GM23338 (cell line): ENCODE data around the gene CALML5. TPM values are rescaled to one million over a fixed set of nuclear protein-coding genes. Genes with fewer than 3 reads are reported as not detected.

Experiments
- ATAC-seq: fragments of 200-7000 bp; cut with Tn5 transposase; 3 replicates; pipeline ENCODE4 v1.9.1; 2020
- DNase-seq: peaks from one replicate; pipeline ENCODE4 v3.0.0-alpha.2; 2015; ENCODE audit warnings: low spot score
- H2AFZ ChIP-seq: fragments of 200-600 bp; sonication (generic); 2 replicates; pipeline ENCODE4 v1.8.0; 2016; ENCODE audit warnings: antibody characterized with exemption, mild to moderate bottlenecking, moderate library complexity
- H3F3A ChIP-seq: fragments of 200-600 bp; sonication (generic); replicated peaks from 2 replicates; pipeline ENCODE4 v1.8.0; 2017; ENCODE audit warnings: antibody characterized with exemption, mixed run types, low read depth
- H3K27ac ChIP-seq: fragments of 200-600 bp; sonication (generic); 2 replicates; pipeline ENCODE4 v1.6.1; 2016; ENCODE audit warnings: low read depth
- H3K27me3 ChIP-seq: fragments of 200-600 bp; sonication (generic); 2 replicates; pipeline ENCODE4 v1.8.0; 2016; ENCODE audit warnings: mild to moderate bottlenecking, mixed run types, moderate library complexity; ENCODE audit not compliant: insufficient read depth
- H3K36me3 ChIP-seq: fragments of 200-600 bp; sonication (generic); 2 replicates; pipeline ENCODE4 v1.8.0; 2016; ENCODE audit warnings: mild to moderate bottlenecking; ENCODE audit not compliant: insufficient read depth
- H3K4me1 ChIP-seq: fragments of 200-600 bp; sonication (generic); 2 replicates; pipeline ENCODE4 v1.8.0; 2016; ENCODE audit warnings: mild to moderate bottlenecking, moderate library complexity; ENCODE audit not compliant: insufficient read depth
- H3K4me2 ChIP-seq: fragments of 200-600 bp; sonication (generic); 2 replicates; pipeline ENCODE4 v1.7.1; 2017; ENCODE audit warnings: mixed run types
- H3K4me3 ChIP-seq: fragments of 200-600 bp; sonication (generic); 2 replicates; pipeline ENCODE4 v1.6.1; 2016; ENCODE audit warnings: mixed run types
- H3K79me2 ChIP-seq: fragments of 200-600 bp; sonication (generic); replicated peaks from 2 replicates; pipeline ENCODE4 v1.8.0; 2017; ENCODE audit warnings: mild to moderate bottlenecking; ENCODE audit not compliant: insufficient read depth
- H3K9me2 ChIP-seq: fragments of 200-600 bp; sonication (generic); 2 replicates; pipeline ENCODE4 v1.8.0; 2017; ENCODE audit not compliant: insufficient read depth
- H4K20me1 ChIP-seq: fragments of 200-600 bp; sonication (generic); replicated peaks from 2 replicates; pipeline ENCODE4 v1.8.0; 2017; ENCODE audit warnings: mild to moderate bottlenecking; ENCODE audit not compliant: insufficient read depth
- H3K27ac Mint-ChIP-seq: 2 replicates; pipeline ENCODE4 v1.8.0; 2020; ENCODE audit warnings: inconsistent platforms, mild to moderate bottlenecking, moderate library complexity, mixed read lengths
- H3K27me3 Mint-ChIP-seq: 3 replicates; pipeline ENCODE4 v1.8.0; 2022; ENCODE audit warnings: low read depth, mild to moderate bottlenecking, moderate library complexity, mixed read lengths, inconsistent platforms; ENCODE audit not compliant: insufficient read depth, poor library complexity
- H3K36me3 Mint-ChIP-seq: 3 replicates; pipeline ENCODE4 v1.8.0; 2021; ENCODE audit warnings: low read depth, mild to moderate bottlenecking, inconsistent platforms, moderate library complexity, mixed read lengths
- H3K4me1 Mint-ChIP-seq: 3 replicates; pipeline ENCODE4 v1.8.0; 2020; ENCODE audit warnings: mild to moderate bottlenecking, inconsistent platforms, mixed read lengths
- H3K4me3 Mint-ChIP-seq: 3 replicates; pipeline ENCODE4 v1.8.0; 2021; ENCODE audit warnings: moderate library complexity, mild to moderate bottlenecking, inconsistent platforms, mixed read lengths
- H3K9me3 Mint-ChIP-seq: 3 replicates; pipeline ENCODE4 v1.8.0; 2020; ENCODE audit warnings: moderate library complexity, mild to moderate bottlenecking, inconsistent platforms, mixed read lengths
- CREB1 ChIP-seq: fragments of 250-450 bp; sonication (Bioruptor Pico); IDR thresholded peaks from 2 replicates; pipeline ENCODE4 v1.5.0; 2020; ENCODE audit warnings: low read depth, mild to moderate bottlenecking, moderate library complexity
- EZH2 ChIP-seq: fragments of 200-600 bp; sonication (generic); IDR thresholded peaks from one replicate; pipeline ENCODE4 v1.8.0; 2017; ENCODE audit warnings: antibody characterized with exemption, mild to moderate bottlenecking, low read depth; ENCODE audit not compliant: unreplicated experiment
- REST ChIP-seq: IDR thresholded peaks from one replicate; pipeline ENCODE4 v1.6.1; 2018; ENCODE audit warnings: antibody characterized with exemption; ENCODE audit not compliant: unreplicated experiment
- STAT1 ChIP-seq: IDR thresholded peaks from one replicate; pipeline ENCODE4 v1.6.1; 2016; ENCODE audit warnings: antibody characterized with exemption; ENCODE audit not compliant: unreplicated experiment
- ZNF114 ChIP-seq: fragments of 250-450 bp; sonication (Bioruptor Pico); IDR thresholded peaks from 2 replicates; pipeline ENCODE4 v1.5.0; 2020; ENCODE audit warnings: mild to moderate bottlenecking, moderate library complexity
- ZNF331 ChIP-seq: fragments of 250-450 bp; sonication (Bioruptor Pico); IDR thresholded peaks from 2 replicates; pipeline ENCODE4 v1.5.0; 2020; ENCODE audit warnings: low read depth, mild to moderate bottlenecking, moderate library complexity
- polyA plus RNA-seq: library from polyadenylated mRNA; unstranded; fragments of >200 nt; fragmentation: Nextera tagmentation; extraction: Ambion mirVana; gene quantifications from 2 replicates; pipeline ENCODE4 v1.2.1, GENCODE V29; 2016
- total RNA-seq: library from RNA; depleted of rRNA; stranded (reverse); fragments of >200 nt; shearing (Covaris generic); gene quantifications from 2 replicates; pipeline ENCODE4 v1.2.3, GENCODE V29; 2014
- TF ChIP-seq, protein P1 (sequence below): IDR thresholded peaks from 2 replicates; pipeline ENCODE4 v1.6.1; 2016; ENCODE audit warnings: antibody characterized with exemption
- TF ChIP-seq, protein P2 (sequence below): fragments of 250-450 bp; sonication (Bioruptor Pico); IDR thresholded peaks from 2 replicates; pipeline ENCODE4 v1.5.0; 2020; ENCODE audit warnings: mild to moderate bottlenecking, moderate library complexity

CALML5 gene
- total and polyA plus RNA-seq, 2 experiments from 2014 or later = 0.40 TPM; not detected in 1

DNA sequence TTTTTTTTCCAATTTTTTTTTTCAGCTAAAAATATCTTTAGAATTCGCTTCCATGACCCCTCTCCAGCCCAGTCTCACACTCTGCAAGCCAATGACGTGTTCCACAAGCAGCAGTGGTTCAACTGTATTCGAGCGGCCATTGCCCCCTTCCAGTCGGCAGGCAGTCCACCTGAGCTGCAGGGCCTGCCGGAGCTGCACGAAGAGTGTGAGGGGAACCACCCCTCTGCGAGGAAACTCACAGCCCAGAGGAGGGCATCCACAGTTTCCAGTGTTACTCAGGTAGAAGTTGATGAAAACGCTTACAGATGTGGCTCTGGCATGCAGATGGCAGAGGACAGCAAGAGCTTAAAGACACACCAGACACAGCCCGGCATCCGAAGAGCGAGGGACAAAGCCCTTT is 42.8 kb downstream of the CALML5 start:
- Histone ChIP-seq H3K4me2 (no peak overlapping the region), H3K27ac (no peak overlapping the region), H2AFZ (no peak overlapping the region), H3F3A (no peaks in the 10 kb centered on the region), H3K4me1 (no peaks in the 10 kb centered on the region; the same call in 1 of the 2 replicates), H3K36me3 (peaks cover 65% of the 10 kb centered on the region), H3K79me2 (peaks cover 5% of the 10 kb centered on the region), H4K20me1 (no peaks in the 10 kb centered on the region), H3K9me2 (no peaks in the 10 kb centered on the region), H3K4me3 (no peak overlapping the region), H3K27me3 (no peaks in the 10 kb centered on the region)
- Mint-ChIP-seq H3K4me3 (no peak overlapping the region), H3K36me3 (peaks cover 92% of the 10 kb centered on the region), H3K9me3 (no peaks in the 10 kb centered on the region), H3K27me3 (no peaks in the 10 kb centered on the region), H3K27ac (no peak overlapping the region), H3K4me1 (peaks cover 1% of the 10 kb centered on the region; the same call in 1 of the 3 replicates)
- TF ChIP-seq CREB1 (CRISPR knock-in tag) = no peak
- no peak for TF ChIP-seq EZH2
- TF ChIP-seq, protein P1, sequence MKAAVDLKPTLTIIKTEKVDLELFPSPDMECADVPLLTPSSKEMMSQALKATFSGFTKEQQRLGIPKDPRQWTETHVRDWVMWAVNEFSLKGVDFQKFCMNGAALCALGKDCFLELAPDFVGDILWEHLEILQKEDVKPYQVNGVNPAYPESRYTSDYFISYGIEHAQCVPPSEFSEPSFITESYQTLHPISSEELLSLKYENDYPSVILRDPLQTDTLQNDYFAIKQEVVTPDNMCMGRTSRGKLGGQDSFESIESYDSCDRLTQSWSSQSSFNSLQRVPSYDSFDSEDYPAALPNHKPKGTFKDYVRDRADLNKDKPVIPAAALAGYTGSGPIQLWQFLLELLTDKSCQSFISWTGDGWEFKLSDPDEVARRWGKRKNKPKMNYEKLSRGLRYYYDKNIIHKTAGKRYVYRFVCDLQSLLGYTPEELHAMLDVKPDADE = no peak
- no peak for TF ChIP-seq REST
- no peak for TF ChIP-seq ZNF331 (CRISPR knock-in tag)
- no peak for TF ChIP-seq STAT1
- TF ChIP-seq ZNF114 (CRISPR knock-in tag) = no peak
- DNase-seq (no peak), ATAC-seq (no peak)

DNA sequence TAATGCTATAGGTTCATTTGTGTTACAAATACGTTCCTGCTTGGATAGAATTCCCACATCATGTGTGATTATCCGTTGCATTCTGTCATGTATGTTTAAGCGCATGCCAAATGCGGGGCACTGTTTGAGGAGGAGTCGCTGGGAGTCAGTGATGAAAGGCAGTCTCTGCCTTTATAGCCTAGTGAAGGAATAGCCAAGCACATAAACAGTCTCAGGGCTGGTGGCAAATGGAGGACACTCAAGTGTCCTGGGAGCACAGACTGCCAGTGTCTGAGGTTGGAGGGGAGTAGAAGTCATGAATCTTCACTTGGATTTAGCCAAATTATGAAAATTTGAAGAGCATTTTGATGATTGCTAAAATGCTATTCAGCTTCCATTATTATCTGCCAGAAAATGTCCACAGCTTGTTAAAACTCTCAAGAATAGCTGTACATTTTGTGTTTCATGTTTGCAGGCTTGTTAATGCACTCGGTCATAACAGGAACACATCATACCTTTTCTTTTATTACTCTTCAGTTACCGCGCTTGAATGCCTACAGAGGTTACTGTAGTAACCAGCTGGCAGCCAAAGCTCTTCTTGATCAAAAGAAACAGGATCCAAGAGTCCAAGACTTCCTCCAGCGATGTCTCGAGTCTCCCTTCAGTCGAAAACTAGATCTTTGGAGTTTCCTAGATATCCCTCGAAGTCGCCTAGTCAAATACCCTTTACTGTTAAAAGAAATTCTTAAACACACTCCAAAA is 45.5 kb downstream of the CALML5 start:
- H3F3A ChIP-seq = no peaks in the 10 kb centered on the region
- no peak overlapping the region for H3K4me3 ChIP-seq
- H3K36me3 ChIP-seq = peaks cover 65% of the 10 kb centered on the region
- H3K4me1 Mint-ChIP-seq = peaks cover 12% of the 10 kb centered on the region; the same call in 2 of the 3 replicates
- H3K36me3 Mint-ChIP-seq = peaks cover 69% of the 10 kb centered on the region
- no peak for ATAC-seq
- no peak overlapping the region for H3K4me3 Mint-ChIP-seq
- no peaks in the 10 kb centered on the region for H3K27me3 ChIP-seq
- DNase-seq = no peak
- H3K9me3 Mint-ChIP-seq = no peaks in the 10 kb centered on the region
- H3K9me2 ChIP-seq = no peaks in the 10 kb centered on the region
- no peaks in the 10 kb centered on the region for H3K27me3 Mint-ChIP-seq
- no peak overlapping the region for H3K27ac ChIP-seq
- H3K4me1 ChIP-seq = peaks cover 22% of the 10 kb centered on the region
- H4K20me1 ChIP-seq = no peaks in the 10 kb centered on the region; the same call in 1 of the 2 replicates
- H3K4me2 ChIP-seq = no peak overlapping the region
- no peak overlapping the region for H3K27ac Mint-ChIP-seq
- H2AFZ ChIP-seq = no peak overlapping the region
- peaks cover 31% of the 10 kb centered on the region for H3K79me2 ChIP-seq
- TF ChIP-seq, protein P2, sequence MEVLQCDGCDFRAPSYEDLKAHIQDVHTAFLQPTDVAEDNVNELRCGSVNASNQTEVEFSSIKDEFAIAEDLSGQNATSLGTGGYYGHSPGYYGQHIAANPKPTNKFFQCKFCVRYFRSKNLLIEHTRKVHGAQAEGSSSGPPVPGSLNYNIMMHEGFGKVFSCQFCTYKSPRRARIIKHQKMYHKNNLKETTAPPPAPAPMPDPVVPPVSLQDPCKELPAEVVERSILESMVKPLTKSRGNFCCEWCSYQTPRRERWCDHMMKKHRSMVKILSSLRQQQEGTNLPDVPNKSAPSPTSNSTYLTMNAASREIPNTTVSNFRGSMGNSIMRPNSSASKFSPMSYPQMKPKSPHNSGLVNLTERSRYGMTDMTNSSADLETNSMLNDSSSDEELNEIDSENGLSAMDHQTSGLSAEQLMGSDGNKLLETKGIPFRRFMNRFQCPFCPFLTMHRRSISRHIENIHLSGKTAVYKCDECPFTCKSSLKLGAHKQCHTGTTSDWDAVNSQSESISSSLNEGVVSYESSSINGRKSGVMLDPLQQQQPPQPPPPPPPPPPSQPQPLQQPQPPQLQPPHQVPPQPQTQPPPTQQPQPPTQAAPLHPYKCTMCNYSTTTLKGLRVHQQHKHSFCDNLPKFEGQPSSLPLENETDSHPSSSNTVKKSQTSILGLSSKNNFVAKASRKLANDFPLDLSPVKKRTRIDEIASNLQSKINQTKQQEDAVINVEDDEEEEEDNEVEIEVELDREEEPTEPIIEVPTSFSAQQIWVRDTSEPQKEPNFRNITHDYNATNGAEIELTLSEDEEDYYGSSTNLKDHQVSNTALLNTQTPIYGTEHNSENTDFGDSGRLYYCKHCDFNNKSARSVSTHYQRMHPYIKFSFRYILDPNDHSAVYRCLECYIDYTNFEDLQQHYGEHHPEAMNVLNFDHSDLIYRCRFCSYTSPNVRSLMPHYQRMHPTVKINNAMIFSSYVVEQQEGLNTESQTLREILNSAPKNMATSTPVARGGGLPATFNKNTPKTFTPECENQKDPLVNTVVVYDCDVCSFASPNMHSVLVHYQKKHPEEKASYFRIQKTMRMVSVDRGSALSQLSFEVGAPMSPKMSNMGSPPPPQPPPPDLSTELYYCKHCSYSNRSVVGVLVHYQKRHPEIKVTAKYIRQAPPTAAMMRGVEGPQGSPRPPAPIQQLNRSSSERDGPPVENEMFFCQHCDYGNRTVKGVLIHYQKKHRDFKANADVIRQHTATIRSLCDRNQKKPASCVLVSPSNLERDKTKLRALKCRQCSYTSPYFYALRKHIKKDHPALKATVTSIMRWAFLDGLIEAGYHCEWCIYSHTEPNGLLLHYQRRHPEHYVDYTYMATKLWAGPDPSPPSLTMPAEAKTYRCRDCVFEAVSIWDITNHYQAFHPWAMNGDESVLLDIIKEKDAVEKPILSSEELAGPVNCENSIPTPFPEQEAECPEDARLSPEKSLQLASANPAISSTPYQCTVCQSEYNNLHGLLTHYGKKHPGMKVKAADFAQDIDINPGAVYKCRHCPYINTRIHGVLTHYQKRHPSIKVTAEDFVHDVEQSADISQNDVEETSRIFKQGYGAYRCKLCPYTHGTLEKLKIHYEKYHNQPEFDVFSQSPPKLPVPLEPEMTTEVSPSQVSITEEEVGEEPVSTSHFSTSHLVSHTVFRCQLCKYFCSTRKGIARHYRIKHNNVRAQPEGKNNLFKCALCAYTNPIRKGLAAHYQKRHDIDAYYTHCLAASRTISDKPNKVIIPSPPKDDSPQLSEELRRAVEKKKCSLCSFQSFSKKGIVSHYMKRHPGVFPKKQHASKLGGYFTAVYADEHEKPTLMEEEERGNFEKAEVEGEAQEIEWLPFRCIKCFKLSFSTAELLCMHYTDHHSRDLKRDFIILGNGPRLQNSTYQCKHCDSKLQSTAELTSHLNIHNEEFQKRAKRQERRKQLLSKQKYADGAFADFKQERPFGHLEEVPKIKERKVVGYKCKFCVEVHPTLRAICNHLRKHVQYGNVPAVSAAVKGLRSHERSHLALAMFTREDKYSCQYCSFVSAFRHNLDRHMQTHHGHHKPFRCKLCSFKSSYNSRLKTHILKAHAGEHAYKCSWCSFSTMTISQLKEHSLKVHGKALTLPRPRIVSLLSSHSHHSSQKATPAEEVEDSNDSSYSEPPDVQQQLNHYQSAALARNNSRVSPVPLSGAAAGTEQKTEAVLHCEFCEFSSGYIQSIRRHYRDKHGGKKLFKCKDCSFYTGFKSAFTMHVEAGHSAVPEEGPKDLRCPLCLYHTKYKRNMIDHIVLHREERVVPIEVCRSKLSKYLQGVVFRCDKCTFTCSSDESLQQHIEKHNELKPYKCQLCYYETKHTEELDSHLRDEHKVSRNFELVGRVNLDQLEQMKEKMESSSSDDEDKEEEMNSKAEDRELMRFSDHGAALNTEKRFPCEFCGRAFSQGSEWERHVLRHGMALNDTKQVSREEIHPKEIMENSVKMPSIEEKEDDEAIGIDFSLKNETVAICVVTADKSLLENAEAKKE (CRISPR knock-in tag) = no peak
